8988T (cell line): ENCODE data around the gene JMJD7.

Source experiments
- DNase-seq: peaks from one replicate; pipeline ENCODE4 v3.0.0; 2011

JMJD7 gene

GRCh38 chr15:41869770-41870688, 42.1 kb downstream of the JMJD7 start:
- no peak for DNase-seq

- DNase-seq = no peak
These were observed 42.8 kb downstream of the JMJD7 start for GRCh38 chr15:41870689-41871081.

- no peak for DNase-seq
These were observed 43.4 kb downstream of the JMJD7 start for GRCh38 chr15:41871175-41871905.

- no peak for DNase-seq
These were observed 44.4 kb downstream of the JMJD7 start for GRCh38 chr15:41872166-41872747.

- no peak for DNase-seq
These were observed 45.8 kb downstream of the JMJD7 start for GRCh38 chr15:41873711-41874110.

- no peak for DNase-seq
These were observed 46.8 kb downstream of the JMJD7 start for GRCh38 chr15:41874736-41875135.

- DNase-seq = no peak
These were observed 48.1 kb downstream of the JMJD7 start for GRCh38 chr15:41876007-41876406.

- DNase-seq = no peak
These were observed 48.8 kb downstream of the JMJD7 start for GRCh38 chr15:41876689-41877088.

- DNase-seq = no peak
These were observed 49.9 kb downstream of the JMJD7 start for GRCh38 chr15:41877631-41878354.

GRCh38 chr15:41878355-41878699, 50.4 kb downstream of the JMJD7 start:
- no peak for DNase-seq

GRCh38 chr15:41879321-41879845, 51.5 kb downstream of the JMJD7 start:
- no peak for DNase-seq

GRCh38 chr15:41880156-41880877, 52.4 kb downstream of the JMJD7 start:
- no peak for DNase-seq

- DNase-seq = no peak
These were observed 53.2 kb downstream of the JMJD7 start for GRCh38 chr15:41881086-41881485.

- DNase-seq = no peak
These were observed 53.6 kb downstream of the JMJD7 start for GRCh38 chr15:41881550-41881919.

- no peak for DNase-seq
These were observed 54.2 kb downstream of the JMJD7 start for GRCh38 chr15:41881920-41882688.

- DNase-seq = no peak
These were observed 55.0 kb downstream of the JMJD7 start for GRCh38 chr15:41882689-41883483.

- no peak for DNase-seq
These were observed 55.6 kb downstream of the JMJD7 start for GRCh38 chr15:41883484-41883825.

GRCh38 chr15:41884458-41884857, 56.6 kb downstream of the JMJD7 start:
- no peak for DNase-seq

- no peak for DNase-seq
These were observed 57.4 kb downstream of the JMJD7 start for GRCh38 chr15:41885321-41885720.

GRCh38 chr15:41885841-41886240, 57.9 kb downstream of the JMJD7 start:
- DNase-seq = no peak

GRCh38 chr15:41886741-41887140, 58.8 kb downstream of the JMJD7 start:
- no peak for DNase-seq
